RPMI8226 (cell line): ENCODE measurements around the gene SLC17A6.

Experiments used
- DNase-seq: peaks from one replicate; pipeline ENCODE4 v3.0.0-alpha.2; 2015

SLC17A6 gene

GRCh38 chr11:22390283-22390655, 52.1 kb downstream of the SLC17A6 start:
- DNase-seq = no peak

GRCh38 chr11:22392561-22392960, 54.4 kb downstream of the SLC17A6 start:
- no peak for DNase-seq

- DNase-seq = no peak
Measured at GRCh38 chr11:22405377-22405776, 67.2 kb downstream of the SLC17A6 start.

GRCh38 chr11:22407267-22407666, 69.1 kb downstream of the SLC17A6 start:
- DNase-seq = no peak

GRCh38 chr11:22407921-22408320, 69.7 kb downstream of the SLC17A6 start:
- no peak for DNase-seq

- DNase-seq = no peak
Measured at GRCh38 chr11:22415476-22415875, 77.3 kb downstream of the SLC17A6 start.

GRCh38 chr11:22416462-22416861, 78.3 kb downstream of the SLC17A6 start:
- no peak for DNase-seq

- no peak for DNase-seq
Measured at GRCh38 chr11:22426915-22427314, 88.7 kb downstream of the SLC17A6 start.
